Measurements from ENCODE around the gene AHRR.

DNA sequence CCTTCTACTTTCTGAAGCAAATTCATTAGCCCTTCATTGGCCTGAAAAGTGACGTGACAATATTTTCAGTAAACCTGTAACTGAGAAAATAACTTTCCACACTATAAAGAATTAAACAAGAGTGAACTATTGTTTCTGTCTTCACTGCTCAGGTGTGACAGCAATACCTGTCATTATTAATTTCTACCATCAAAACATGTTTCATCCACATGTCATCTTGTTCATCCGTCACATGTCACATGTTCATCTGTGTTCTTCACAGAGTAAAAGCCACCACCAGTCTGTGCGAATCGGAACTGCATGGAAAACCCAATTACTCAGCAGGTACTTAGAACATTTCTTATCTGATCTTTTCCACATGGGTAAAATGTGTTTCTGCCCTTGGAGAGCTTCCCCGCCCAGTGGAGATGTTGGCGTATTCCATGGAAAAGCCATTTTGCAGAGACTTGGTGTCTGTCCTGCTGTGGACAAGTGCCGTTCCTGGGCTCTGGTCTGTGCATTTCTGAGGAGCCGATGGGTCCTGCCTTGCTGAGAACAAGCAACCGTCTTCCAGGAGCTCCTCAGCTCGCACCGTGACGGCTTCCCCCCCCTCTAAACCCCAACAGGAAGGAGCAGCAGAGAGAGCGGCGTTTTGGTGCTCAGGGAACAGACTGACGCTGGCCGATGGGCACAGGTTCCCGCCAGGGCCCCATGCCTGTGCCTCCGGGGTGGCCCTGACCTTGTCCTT lies 110.8 kb downstream of the AHRR start:
- TF ChIP-seq CTCF (IDR thresholded peaks at IDR 0.05) (no peak), POLR2A (IDR thresholded peaks at IDR 0.05) (no peak)
